GM21825 (cell line): ENCODE data around the gene IFNGR1.
A peak's percentile ranks its signal among the peaks of the same experiment; 100 is the strongest.

Experiments used
- ATAC-seq: cut with Tn5 transposase; IDR thresholded peaks from one replicate; pipeline ENCODE4 v1.9.1; 2021; ENCODE audit warnings: mild to moderate bottlenecking, moderate library complexity; ENCODE audit not compliant: unreplicated experiment

The IFNGR1 gene

DNA sequence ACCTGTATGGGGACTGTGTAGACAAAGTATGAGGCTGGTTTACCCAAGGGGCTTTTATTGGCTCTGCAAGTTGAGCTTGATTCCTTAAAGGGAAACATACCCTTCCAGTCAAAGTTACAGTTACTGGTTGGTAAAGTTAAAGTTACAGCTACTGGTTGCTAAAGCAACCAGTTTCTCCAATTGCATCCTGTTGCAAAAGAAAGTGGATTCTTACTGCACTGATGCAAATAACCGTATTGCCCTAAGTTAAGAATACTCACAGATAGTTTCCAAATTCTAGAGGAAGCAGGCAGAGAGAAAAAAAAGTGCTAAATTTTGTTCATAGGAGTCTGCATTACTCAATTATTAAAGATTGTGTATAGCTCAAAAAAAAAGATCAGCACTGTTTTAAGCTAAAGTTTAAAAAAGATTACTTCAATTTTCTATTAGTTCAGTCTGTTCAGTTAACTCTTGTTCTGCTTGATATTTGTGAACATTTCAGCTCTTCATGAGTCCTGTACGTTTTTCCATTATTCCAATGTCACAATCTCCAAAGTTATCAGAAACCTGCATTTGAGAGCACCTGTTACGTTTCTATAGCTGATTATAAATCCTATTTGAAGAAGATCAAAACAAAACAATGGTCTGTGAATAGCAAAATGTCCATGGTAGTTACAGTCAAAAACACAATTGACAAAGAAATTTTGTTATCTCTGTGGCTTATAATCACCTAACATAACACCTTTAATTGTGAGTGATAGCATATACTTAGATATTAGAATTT is 37.1 kb downstream of the IFNGR1 start:
- ATAC-seq = no peak

DNA sequence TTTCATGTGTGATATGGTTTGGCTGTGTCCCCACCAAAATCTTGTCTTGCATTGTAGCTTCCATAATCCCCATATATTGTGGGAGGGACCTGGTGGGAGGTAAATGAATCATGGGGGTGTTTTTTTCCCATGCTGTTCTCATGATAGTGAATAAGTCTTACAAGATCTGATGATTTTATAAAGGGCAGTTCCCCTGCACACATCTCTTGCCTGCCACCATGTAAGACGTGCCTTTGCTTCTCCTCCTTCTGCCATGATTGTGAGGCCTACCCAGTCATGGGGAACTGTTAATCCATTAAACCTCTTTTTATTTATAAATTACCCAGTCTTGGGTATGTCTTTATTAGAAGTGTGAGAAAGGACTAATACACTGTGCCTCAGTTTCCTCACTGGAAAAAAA is 41.6 kb downstream of the IFNGR1 start:
- no peak for ATAC-seq

DNA sequence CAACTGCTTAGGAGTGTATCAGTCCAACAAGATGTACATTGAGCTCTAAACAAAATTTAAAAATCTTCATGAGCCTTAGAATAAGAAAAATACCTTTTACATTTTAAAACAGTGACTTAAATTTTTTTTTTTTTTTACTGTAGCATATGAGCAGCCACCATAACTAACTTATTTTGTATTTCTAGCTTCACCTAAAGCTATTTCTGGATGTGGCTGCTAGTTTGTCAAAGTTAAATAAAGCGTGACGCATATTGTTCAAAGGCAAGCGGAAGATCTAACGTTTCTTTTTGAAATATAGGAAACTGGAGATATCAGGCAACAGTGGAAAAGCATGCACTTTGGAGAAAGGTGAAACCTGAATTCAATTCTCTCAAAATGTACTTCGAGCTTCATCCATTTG is 42.5 kb downstream of the IFNGR1 start:
- ATAC-seq = no peak

DNA sequence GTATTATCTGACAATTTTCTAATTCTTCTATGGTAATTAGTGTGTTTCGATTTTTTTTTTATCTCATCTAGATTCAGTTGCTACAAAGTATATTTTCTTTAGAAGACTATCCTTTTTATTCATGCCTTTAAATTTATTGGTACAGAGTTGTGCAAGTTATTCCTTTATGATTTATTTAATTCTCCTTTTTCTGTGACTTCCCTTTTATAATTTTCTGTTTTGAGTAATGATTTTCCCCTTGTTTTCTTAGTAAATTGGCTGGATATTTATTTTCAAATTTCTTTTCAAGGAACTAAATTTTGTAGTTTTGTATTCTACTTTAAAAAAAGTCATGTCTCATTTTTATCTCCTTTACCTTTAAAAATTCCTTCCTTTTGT is 43.3 kb downstream of the IFNGR1 start:
- ATAC-seq = no peak

DNA sequence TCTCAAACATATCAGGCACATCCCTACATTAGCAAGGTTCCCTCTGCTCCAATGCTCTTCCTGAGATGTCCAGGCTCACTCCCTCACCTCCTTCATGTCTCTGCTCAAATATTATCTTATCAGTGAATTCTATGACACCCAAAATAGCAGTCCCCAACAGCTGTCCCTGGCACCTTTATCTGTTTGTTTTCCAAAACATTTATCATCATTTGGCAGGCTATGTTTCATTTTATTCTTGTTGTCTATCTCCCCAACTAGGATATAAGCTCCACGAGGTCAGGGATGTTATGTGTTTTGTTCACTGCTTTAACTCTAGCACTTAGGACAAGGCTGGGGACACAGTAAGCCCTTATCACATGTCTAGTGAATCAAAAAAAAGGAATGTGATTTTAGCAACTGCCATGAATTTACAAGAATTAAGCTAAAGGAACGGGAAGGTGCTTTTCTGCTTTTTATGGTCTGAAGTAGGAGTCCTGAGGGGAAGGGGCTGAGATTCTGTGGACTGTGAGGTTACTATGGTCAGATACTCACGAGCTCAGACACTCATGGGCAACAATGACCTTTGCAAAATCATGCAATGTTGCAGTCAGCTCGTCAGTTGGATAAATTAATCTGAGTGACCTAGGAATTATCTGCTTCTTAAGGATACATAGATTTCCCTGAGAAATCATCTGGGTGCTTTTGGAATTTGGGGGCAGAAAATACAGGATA is 43.9 kb downstream of the IFNGR1 start:
- no peak for ATAC-seq

DNA sequence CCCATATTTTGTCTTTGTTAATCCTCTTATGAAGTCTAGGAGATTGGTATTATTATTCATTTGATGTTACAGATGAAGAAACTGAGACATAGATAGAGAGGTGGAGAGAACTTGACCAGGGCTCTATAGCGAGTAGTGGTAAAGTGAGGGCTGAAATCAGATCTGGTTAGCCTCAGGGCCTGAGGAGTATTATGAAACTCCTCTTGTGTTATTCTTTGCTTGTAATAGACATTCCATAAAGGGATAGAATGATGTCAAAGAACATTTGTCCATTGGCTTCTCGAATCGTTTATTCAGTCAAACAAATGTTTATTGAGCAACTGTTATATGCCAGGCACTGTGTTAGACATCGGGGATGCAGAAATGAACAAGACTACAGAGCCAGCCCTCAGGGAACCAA is 45.7 kb downstream of the IFNGR1 start, which contains the start of gene IL22RA2:
Gene IL22RA2 (minus strand): TSS at position 144 of the 400 bp plus-strand sequence. CDS start 11,895 bp downstream, outside the sequence.
- no peak for ATAC-seq

DNA sequence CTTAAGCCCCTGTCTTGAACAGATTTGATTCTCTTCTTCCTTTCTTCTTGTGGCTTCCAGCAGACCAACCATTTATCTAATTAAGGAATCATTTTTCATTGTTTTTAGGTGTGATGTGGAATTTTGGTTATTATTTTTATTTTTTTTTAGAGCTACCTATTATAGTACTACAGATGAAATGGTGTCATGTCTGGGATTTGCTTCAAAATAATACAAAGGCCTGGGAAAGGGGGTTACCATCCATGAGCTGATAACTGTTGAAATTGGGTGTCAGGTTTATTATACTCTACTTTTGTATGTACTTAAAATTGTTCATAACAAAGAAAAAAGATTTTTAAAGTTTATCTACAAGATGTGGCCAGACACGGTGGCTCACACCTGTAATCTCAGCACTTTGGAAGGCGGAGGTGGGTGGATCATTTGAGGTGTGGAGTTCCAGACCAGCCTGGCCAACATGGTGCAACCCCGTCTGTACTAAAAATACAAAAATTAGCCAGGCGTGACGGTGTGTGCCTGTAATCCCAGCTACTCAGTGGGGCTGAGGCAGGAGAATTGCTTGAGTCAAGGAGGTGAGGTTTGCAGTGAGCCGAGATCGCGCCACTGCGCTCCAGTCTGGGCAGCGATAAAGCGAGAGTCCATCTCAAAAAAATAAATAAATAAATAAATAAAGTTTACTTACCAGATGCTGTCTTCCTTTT is 46.3 kb downstream of the IFNGR1 start:
- no peak for ATAC-seq

DNA sequence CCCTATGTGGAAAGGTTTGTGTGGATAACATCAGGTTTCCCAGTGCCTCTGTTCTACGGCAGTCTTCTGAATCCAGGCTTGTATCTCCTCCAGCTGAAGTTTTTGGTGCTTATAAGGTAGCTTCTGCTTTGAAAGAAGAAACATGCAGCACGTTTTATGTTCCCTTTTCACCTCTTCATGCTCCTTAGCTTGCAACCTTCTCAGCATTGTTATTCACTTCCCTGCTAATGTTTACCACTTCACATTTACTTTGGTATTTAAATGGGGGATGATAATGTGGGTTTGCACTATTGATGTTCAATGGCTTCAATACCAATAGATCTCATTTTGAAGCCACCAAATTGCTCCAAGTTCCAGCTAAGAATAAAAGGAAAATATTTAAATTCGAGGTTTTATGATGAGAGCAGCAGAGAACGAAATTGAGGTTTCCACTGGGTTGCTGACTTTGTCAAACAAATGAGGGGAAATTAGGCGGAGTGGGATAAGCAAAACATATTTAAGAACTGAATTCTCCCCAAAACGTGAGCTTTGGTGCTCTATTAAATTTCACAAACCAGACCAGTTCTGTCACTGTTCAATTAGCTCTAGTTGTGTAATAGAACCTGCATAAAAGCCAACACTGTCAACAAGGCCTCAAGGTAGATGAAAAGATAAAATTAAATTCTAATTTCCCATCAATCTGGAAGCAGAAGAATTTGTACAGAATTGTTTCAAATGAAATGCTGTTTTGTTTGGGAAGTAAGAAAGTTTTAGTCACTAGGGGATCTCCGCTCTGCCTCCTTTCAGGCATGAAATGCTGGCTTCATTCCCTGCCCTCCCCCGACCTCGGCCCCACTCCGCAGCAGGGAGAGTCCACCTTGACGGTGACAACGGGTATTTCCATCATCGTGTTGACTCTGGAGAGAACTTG is 47.1 kb downstream of the IFNGR1 start:
- no peak for ATAC-seq

DNA sequence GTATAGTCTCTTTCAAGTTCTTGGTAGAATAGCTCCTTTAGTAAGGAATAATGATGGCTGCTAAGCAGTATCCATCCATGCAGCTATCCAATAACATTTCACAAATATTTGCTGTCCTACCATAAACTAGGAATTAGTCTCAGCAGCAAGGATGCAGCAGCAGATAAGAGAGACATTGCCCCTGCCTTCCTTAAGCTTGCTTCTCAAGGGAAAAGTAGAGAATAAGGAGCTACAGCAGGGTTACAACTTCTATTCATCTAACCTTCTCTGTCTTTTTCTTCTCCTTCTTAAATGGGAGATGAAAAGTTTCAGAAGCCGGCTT is 48.2 kb downstream of the IFNGR1 start:
- ATAC-seq = no peak

DNA sequence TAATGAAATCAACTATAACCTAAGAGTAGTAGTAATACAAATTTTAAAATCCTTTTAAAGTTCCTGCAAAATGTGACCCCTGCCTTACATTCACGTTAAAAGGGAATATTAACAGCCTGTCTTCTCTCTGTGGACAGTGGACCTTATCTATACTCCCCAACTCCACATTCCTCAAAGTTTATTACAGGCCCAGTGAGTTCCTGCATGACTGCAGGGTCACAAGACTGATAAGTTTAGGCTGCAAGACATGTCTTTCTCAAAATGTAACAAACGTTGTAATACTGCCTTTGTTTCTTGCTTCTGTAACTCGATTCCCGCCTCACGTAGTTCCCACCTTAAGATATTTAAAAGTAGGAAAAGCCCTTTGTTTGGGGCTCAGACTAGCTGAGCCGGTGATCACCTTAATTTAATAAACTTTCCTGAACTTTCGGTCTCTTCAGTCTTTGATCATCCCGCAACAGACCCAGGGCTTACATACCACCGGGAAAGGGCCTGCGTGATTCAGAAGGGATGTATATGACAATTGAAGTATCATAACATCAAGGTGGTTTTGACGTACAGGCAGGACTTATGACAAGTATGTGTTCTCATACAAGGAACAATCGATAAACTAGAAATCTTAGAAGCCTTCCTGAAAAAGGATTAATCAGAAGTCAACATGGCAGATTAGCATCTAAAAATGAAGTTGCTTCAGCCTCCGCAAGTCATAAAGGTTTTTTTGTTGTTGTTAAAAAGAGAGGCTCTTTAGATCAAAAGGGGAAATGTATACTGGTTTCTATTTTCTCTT is 48.7 kb downstream of the IFNGR1 start:
- ATAC-seq = no peak

DNA sequence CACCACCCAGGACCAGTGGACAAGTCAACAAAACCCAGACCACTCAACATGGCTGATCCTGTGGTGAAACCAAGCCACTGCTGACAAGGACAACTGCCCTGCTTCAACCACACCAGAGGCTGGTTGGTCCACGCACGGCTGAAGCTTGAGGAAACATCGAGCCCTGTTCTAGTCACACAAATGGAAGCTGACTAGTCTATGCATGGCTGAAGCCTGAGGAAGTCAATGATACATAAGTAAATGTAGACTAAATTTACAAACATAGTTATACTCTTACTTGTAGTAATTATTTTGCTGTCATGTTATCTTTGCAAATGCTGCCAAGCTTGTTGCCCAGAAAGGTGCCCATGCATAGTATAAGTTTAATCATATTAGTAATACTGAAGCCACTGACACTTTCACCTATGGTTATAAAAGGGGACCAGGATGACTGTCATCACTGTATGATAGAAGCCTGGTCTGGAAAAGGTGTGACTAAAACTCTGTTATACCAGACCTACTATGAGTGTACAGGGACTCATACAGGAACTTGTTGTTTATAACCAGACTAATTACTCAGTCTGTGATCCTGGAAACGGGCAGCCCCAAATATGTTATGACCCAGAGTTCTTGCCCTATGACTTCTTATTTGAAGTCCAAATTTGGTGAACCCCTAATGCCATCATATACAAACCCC is 51.3 kb downstream of the IFNGR1 start:
- ATAC-seq = no peak

DNA sequence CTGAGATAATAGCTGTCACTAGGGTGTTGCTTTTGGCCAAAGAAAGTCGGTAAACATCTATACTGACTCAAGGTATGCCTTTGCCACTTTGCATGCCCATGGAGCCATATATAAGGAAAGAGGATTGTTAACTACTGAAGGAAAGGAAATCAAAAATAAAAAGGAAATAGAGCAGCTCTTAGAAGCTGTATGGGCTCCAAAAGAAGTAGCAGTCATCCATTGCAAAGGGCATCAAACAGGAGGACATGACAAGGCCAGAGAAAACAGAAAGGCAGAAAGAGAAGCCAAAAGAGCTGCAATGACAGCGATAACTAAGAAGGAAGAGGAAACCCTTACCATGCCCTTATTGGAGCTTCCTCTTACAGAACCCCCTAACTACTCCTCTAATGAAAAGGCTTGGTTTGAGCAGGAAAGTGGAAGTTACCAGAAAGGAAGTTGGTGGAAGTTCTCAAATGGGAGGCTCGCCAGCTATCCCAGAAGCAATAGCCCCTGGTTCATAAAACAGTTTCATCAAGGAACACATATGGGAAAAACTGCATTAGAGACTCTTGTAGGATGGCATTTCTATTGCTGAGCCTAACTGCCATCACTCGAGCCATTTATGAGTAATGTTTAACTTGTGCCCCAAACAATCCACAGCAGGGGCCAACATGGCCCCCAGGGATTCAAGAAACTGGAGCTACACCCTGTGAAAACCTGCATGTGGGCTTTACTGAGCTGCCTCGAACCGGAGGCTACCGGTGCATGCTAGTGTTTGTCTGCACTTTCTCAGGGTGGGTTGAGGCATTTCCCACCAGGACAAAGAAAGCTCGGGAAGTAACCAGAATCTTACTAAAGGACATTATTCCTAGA is 52.7 kb downstream of the IFNGR1 start:
- ATAC-seq = no peak

DNA sequence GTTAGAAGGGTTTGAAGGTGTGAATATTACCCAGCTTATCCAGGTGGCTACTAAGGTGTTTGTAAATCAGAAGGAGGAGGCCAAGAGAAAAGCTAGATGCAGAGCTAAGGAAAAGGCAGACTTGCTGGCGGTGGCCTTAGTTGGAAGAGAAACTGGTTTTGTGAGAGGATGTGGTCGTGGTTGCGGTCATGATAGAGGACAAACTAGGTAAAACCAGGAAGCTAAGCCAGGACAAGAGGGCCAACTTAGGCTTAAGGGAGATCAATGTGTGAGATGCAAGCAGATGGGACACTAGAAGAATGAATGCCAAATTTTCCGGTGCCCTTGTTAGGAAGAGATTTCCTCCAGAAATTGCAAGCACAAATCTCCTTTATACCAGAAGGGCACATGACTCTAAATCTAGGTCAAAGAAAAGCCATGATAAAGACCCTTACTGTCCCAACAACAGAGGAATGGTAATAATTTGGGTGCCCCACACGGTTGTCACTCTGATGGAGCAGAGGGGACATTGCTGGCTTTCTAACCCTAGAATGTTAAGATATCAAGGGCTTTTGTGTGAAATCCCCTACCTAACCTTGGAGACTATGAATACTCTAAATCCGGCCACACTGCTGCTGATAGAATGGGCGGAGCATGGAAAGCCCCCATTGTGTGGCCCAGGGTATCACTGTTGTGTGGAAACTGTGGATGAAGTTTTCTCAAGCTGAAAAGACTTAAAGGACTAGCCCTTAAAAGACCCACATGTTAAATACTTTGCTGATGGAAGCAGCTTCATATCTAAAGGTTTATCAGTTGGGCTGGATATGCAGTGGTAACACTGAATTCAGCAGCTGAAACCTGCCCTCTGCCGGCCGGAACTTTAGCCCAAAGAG is 53.6 kb downstream of the IFNGR1 start:
- peak; percentile 72 for ATAC-seq

DNA sequence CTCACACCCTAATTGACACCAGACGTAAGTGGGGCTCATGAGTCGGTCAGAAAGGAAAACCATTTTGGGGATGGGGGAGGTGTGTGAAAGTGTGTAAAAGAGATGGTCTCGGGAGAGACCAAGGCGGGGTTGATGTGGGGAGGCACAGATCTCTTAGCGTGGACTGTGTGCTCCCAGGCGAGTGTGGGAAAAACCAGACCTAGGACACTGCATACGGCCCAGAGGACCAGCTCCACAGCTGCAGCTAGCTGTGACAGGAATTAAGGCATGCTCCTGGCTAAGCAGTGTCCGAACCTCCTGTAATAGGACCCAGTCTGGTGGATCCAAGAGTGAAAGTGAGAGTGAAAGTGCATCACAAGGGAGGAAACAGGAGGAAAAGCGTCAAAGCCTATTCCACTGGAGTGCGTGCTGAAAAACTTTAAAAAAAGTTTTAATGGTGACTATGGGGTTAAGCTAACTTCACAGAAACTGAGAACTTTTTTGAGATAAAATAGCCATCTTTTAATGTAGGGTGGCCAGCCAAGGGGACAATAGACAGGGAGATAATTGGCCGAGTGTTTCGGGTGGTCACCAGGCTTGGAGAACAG is 55.4 kb downstream of the IFNGR1 start:
- ATAC-seq = no peak

DNA sequence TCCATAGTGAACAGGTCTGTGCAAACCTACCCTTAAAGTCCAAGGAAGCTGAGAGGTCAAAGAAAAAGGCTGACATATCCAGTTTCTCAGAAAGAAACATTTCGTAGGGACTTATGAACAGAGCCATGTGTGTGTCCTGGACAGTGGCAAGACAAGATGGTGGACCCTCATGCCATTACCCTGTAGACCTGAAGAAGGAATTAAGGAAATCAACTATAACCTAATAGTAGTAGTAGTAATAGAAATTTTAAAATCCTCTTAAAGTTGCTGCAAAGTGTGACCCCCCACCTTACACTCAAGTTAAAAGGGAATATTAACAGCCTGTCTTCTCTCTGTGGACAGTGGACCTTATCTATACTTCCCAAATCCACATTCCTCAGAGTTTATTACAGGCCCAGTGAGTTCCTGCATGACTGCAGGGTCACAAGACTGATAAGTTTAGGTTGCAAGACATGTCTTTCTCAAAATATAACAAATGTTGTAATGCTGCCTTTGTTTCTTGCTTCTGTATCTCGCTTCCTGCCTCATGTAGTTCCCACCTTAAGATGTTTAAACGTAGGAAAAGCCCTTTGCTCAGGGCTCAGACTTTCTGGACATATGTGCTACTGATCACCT is 56.4 kb downstream of the IFNGR1 start:
- ATAC-seq = no peak

DNA sequence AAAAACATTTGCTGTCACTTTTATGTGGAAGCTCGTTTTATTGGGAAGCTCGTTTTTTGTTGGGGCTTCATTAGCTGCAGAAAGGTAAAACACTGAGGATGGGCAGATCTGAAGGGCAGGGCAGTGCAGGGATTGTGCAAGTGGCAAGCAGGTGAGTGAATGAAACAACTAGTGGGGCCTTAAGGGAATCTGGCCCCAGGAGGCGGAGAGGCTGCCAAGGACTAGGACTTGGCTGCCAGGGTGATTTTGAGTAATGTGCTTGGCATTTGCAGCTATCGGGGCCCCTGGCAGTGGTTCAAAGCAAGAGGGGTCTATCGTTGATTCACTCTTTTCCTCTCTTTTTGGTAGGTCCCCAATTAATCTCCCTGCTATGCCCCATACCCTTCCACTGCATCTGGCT is 57.2 kb downstream of the IFNGR1 start:
- ATAC-seq = no peak

DNA sequence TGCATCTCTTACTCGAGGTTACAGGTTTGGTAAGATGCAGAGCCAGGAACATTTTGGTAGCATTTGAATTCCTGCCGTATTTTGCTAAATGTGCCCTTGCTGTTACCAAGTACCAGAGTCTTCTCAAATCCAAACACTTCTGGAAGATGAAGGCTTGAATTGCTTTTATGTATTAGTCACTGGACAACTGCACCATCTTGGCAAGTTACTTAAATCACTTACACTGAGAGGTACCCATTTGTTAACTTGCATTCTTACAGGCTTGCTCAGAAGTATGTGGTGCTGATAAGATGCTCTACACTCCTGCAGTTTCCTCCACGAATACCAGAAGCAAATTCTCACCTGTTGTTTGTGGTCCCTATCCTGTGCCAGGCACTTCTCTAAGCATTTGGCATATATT is 58.4 kb downstream of the IFNGR1 start:
- ATAC-seq = no peak
